ENCODE data around the gene GFRA1.

DNA sequence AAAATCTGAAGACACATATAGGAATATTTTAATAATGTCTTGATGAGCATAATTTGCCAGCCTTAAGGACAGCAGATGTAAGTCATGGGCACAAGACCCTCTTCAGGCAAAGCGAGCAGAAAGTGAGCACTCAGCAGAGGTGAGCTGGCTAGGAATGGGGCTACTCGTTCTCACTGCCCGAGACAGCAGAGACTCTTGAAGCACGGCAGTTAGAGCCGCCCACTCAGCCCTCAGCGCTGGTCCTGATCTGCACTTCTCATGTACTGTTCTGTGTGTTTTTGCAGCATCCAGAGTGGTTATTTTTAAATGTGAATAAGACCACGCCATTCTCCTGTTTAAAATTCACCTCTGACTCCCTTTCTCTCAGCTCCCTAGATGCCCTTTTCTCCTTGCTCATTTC is 65.3 kb downstream of the GFRA1 start:
- TF ChIP-seq, protein P1, sequence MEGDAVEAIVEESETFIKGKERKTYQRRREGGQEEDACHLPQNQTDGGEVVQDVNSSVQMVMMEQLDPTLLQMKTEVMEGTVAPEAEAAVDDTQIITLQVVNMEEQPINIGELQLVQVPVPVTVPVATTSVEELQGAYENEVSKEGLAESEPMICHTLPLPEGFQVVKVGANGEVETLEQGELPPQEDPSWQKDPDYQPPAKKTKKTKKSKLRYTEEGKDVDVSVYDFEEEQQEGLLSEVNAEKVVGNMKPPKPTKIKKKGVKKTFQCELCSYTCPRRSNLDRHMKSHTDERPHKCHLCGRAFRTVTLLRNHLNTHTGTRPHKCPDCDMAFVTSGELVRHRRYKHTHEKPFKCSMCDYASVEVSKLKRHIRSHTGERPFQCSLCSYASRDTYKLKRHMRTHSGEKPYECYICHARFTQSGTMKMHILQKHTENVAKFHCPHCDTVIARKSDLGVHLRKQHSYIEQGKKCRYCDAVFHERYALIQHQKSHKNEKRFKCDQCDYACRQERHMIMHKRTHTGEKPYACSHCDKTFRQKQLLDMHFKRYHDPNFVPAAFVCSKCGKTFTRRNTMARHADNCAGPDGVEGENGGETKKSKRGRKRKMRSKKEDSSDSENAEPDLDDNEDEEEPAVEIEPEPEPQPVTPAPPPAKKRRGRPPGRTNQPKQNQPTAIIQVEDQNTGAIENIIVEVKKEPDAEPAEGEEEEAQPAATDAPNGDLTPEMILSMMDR (conservative IDR thresholded peaks at IDR 0.05; ENCODE audit: low read depth, low read length): no peak
- no peak for TF ChIP-seq EZH2 (IDR thresholded peaks at IDR 0.05; ENCODE audit: borderline replicate concordance, low read depth, low read length, poor library complexity, severe bottlenecking)

Data from A673 (cell line).